Lung (tissue), 12 donors: ENCODE measurements around the gene NET1. TPM values are rescaled to one million over a fixed set of nuclear protein-coding genes. Genes with fewer than 3 reads are reported as not detected.
"Not testable (repeated sequence)": the region's sequence is repeated elsewhere in the genome, so short reads cannot be mapped to it uniquely, and the experiment has no call there.

Experiments used
- ATAC-seq: fragments of 200-7000 bp; cut with Tn5 transposase; one replicate; pipeline ENCODE4 v1.9.1; 2020; ENCODE audit warnings: moderate number of reproducible peaks; ENCODE audit not compliant: insufficient read depth, low FRiP score
- DNase-seq, 3 donors: peaks; one replicate each; pipeline ENCODE4 v3.0.0-alpha.2; 2013 to 2017
- H3K27ac ChIP-seq, 2 donors: one replicate each; pipeline ENCODE4 v1.5.1; 2013; ENCODE audit warnings: mild to moderate bottlenecking in 2 of 2, moderate library complexity in 2 of 2, control low read depth in 1 of 2, inconsistent platforms in 1 of 2, low read depth in 1 of 2, low read length in 1 of 2
- H3K27me3 ChIP-seq, 3 donors: one replicate each; pipeline ENCODE4 v1.5.1; 2013; ENCODE audit warnings: low read length in 2 of 3; ENCODE audit not compliant: control insufficient read depth in 3 of 3, insufficient read depth in 3 of 3
- H3K36me3 ChIP-seq, 4 donors: one replicate each; pipeline ENCODE4 v1.5.1; 2013; ENCODE audit warnings: low read length in 4 of 4, mild to moderate bottlenecking in 1 of 4, moderate library complexity in 1 of 4; ENCODE audit not compliant: control insufficient read depth in 4 of 4, insufficient read depth in 4 of 4
- H3K4me1 ChIP-seq, 5 donors: one replicate each; pipeline ENCODE4 v1.5.1; 2013; ENCODE audit warnings: low read length in 5 of 5, mild to moderate bottlenecking in 2 of 5, moderate library complexity in 1 of 5; ENCODE audit not compliant: control insufficient read depth in 5 of 5, insufficient read depth in 5 of 5
- H3K4me3 ChIP-seq: one replicate; pipeline ENCODE4 v1.5.1; 2013; ENCODE audit warnings: mild to moderate bottlenecking, control low read depth, moderate library complexity
- H3K9ac ChIP-seq, 2 donors: one replicate each; pipeline ENCODE4 v1.5.1; 2013; ENCODE audit warnings: low read length in 2 of 2, control low read depth in 1 of 2; ENCODE audit not compliant: insufficient read depth in 1 of 2
- H3K9me3 ChIP-seq, 4 donors: one replicate each; pipeline ENCODE4 v1.5.1; 2013; ENCODE audit warnings: low read length in 3 of 4, mild to moderate bottlenecking in 1 of 4, moderate library complexity in 1 of 4; ENCODE audit not compliant: control insufficient read depth in 4 of 4, insufficient read depth in 3 of 4
- WGBS, 2 donors: extraction: QIAGEN DNeasy Blood & Tissue Kit; methylation state at CpG; one replicate each; pipeline ENCODE4 v1.1.7; 2013; 5-methylcytosine and 5-hydroxymethylcytosine counted together
- polyA plus RNA-seq, 2 donors: library from polyadenylated mRNA; stranded (reverse); fragments of 200-250 nt; gene quantifications; one replicate each; pipeline ENCODE4 v1.2.1, GENCODE V29; 2013
- total RNA-seq, 2 donors: library from RNA; depleted of rRNA in 1 of 2; stranded (reverse); fragments of >200 nt in 1 of 2; gene quantifications; one replicate each; pipeline ENCODE4 v1.2.1, GENCODE V29; 2014 to 2021
- TF ChIP-seq, protein P1 (sequence below): IDR thresholded peaks from 2 replicates; pipeline ENCODE4 v1.5.1; 2012; ENCODE audit warnings: mild to moderate bottlenecking; ENCODE audit errors: control extremely low read depth, extremely low read depth
- donor health status: control.
- donor health status: control.
- donor health status: Bipolar disorder and iron deficiency.
- donor health status: healthy.
- donor health status: DM: yes; HTN: yes; CAD: no.

Gene NET1
- total and polyA plus RNA-seq, 4 donors, result 17.4 to 98.7 (median 35.9) TPM

DNA sequence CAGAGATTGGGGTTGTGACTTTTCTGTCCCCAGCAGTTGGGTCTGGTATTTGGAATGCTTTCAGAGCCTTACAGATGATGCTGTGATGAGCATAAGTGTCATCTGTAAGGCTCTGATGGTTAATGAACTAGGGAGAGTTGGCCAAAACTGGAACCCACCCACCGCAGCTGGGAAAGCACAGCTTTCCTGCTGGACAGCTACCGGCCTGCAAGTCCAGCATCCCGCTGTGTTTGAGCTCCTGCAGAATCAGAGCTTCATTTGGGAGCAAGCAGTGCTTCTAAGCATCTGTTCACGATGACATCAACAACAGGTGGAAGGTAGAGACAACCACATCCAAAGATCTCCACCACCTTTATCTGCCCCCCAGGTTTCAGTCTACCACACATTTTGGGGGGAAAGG, 35.9 kb upstream of the NET1 start:
- H3K27ac ChIP-seq, result no peak overlapping the region
- WGBS, 2 donors, result 72 to 83% methylated on average over 4 of the region's 4 CpGs
- H3K9ac ChIP-seq, result no peak overlapping the region
- H3K4me3 ChIP-seq, result no peak overlapping the region
- DNase-seq (no peak), ATAC-seq (no peak)
- no peaks in the 10 kb centered on the region for H3K27me3 ChIP-seq
- H3K9me3 ChIP-seq, result no peaks in the 10 kb centered on the region
- TF ChIP-seq, protein P1, sequence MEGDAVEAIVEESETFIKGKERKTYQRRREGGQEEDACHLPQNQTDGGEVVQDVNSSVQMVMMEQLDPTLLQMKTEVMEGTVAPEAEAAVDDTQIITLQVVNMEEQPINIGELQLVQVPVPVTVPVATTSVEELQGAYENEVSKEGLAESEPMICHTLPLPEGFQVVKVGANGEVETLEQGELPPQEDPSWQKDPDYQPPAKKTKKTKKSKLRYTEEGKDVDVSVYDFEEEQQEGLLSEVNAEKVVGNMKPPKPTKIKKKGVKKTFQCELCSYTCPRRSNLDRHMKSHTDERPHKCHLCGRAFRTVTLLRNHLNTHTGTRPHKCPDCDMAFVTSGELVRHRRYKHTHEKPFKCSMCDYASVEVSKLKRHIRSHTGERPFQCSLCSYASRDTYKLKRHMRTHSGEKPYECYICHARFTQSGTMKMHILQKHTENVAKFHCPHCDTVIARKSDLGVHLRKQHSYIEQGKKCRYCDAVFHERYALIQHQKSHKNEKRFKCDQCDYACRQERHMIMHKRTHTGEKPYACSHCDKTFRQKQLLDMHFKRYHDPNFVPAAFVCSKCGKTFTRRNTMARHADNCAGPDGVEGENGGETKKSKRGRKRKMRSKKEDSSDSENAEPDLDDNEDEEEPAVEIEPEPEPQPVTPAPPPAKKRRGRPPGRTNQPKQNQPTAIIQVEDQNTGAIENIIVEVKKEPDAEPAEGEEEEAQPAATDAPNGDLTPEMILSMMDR, result no peak
- H3K36me3 ChIP-seq, result no peaks in the 10 kb centered on the region
- no peaks in the 10 kb centered on the region for H3K4me1 ChIP-seq

DNA sequence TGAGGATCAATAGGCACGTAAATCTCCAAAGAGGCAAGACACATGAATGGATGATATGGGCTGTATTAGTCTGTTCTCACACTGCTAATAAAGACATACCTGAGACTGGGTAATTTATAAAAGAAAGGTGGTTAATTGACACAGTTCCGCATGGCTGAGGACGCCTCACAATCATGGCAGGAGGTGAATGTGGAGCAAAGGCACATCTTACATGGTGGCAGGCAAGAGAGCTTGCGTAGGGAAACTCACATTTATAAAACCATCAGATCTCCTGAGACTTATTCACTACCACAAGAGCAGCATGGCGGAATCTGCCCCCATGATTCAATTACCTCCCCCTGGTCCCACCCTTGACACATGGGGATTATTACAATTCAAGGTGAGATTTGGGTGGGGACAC, 33.2 kb upstream of the NET1 start:
- not testable (repeated sequence) for H3K27ac ChIP-seq, H3K9me3 ChIP-seq, H3K4me1 ChIP-seq, ATAC-seq, DNase-seq, H3K36me3 ChIP-seq, H3K4me3 ChIP-seq, H3K27me3 ChIP-seq, H3K9ac ChIP-seq
- WGBS, 2 donors, result 97 to 99% methylated on average over 5 of the region's 5 CpGs

GRCh38 chr10:5380395-5380794, 32.0 kb upstream of the NET1 start:
- not testable (repeated sequence) for DNase-seq, H3K27me3 ChIP-seq, H3K36me3 ChIP-seq, H3K4me1 ChIP-seq, H3K9me3 ChIP-seq, H3K27ac ChIP-seq, ATAC-seq, H3K4me3 ChIP-seq, H3K9ac ChIP-seq
- WGBS, 2 donors, result 93 to 97% methylated on average over 12 of the region's 12 CpGs

DNA sequence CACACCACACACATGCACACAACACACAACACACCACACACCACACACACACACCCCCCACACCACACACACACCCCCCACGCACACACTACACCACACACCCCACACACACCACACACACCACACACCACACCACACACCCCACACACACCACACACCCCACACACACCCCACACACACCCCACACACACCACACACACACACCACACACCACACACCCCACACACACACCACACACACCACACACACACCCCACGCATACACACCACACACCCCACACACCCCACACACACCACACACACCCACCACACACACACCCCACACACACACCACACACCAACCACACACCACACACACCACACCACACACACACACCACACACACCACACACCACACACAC, 31.2 kb upstream of the NET1 start:
- Histone ChIP-seq H3K4me1 (no peaks in the 10 kb centered on the region), H3K27ac (no peak overlapping the region), H3K9ac (no peak overlapping the region), H3K4me3 (no peak overlapping the region), H3K36me3 (no peaks in the 10 kb centered on the region), H3K27me3 (no peaks in the 10 kb centered on the region), H3K9me3 (no peaks in the 10 kb centered on the region)
- DNase-seq (no peak), ATAC-seq (no peak)
- TF ChIP-seq, protein P1, result no peak
- 94 to 100% methylated on average over 2 of the region's 2 CpGs for WGBS, 2 donors

- H3K4me1 ChIP-seq, result no peaks in the 10 kb centered on the region
- 72 to 91% methylated on average over 2 of the region's 2 CpGs for WGBS, 2 donors
- no peak for ATAC-seq
- H3K4me3 ChIP-seq, result no peak overlapping the region
- H3K36me3 ChIP-seq, result no peaks in the 10 kb centered on the region
- TF ChIP-seq, protein P1, result no peak
- H3K27ac ChIP-seq, result no peak overlapping the region
- no peaks in the 10 kb centered on the region for H3K27me3 ChIP-seq
- H3K9ac ChIP-seq, result no peak overlapping the region
- no peak for DNase-seq
- no peaks in the 10 kb centered on the region for H3K9me3 ChIP-seq
Observed at GRCh38 chr10:5385224-5385623, 27.1 kb upstream of the NET1 start.
